Measurements from ENCODE around the gene KIAA1755.

Gene KIAA1755

GRCh38 chr20:38194971-38195504 lies 65.5 kb downstream of the KIAA1755 start:
- no peaks in the 10 kb centered on the region for H3K36me3 ChIP-seq (ENCODE audit: insufficient read depth, low read length)
- peaks cover 27% of the 10 kb centered on the region for H3K4me1 ChIP-seq (ENCODE audit: control insufficient read depth, insufficient read depth, low read length, unreplicated experiment)
- no peak overlapping the region for H2AFZ ChIP-seq (ENCODE audit: low read length, unreplicated experiment)
- H3K4me3 ChIP-seq (ENCODE audit: low read depth, low read length), result no peak overlapping the region
- H3K27ac ChIP-seq (ENCODE audit: low read depth, low read length), result no peak overlapping the region
- no peaks in the 10 kb centered on the region for H3K79me2 ChIP-seq (ENCODE audit: control insufficient read depth, insufficient read depth, low read length, unreplicated experiment)
- H3K27me3 ChIP-seq (ENCODE audit: insufficient read depth, low read length), result peaks cover 4% of the 10 kb centered on the region; the same call in 1 of the 2 replicates

GRCh38 chr20:38193586-38194105 lies 66.9 kb downstream of the KIAA1755 start:
- Histone ChIP-seq H3K27me3 (ENCODE audit: insufficient read depth, low read length) (peaks cover 4% of the 10 kb centered on the region; the same call in 1 of the 2 replicates), H3K36me3 (ENCODE audit: insufficient read depth, low read length) (no peaks in the 10 kb centered on the region), H2AFZ (ENCODE audit: low read length, unreplicated experiment) (no peak overlapping the region), H3K4me1 (ENCODE audit: control insufficient read depth, insufficient read depth, low read length, unreplicated experiment) (peaks cover 25% of the 10 kb centered on the region), H3K27ac (ENCODE audit: low read depth, low read length) (no peak overlapping the region), H3K79me2 (ENCODE audit: control insufficient read depth, insufficient read depth, low read length, unreplicated experiment) (no peaks in the 10 kb centered on the region), H3K4me3 (ENCODE audit: low read depth, low read length) (no peak overlapping the region)

GRCh38 chr20:38192323-38192885 lies 68.1 kb downstream of the KIAA1755 start:
- H3K4me3 ChIP-seq (ENCODE audit: low read depth, low read length), result no peak overlapping the region
- H3K79me2 ChIP-seq (ENCODE audit: control insufficient read depth, insufficient read depth, low read length, unreplicated experiment), result no peaks in the 10 kb centered on the region
- H2AFZ ChIP-seq (ENCODE audit: low read length, unreplicated experiment), result no peak overlapping the region
- H3K4me1 ChIP-seq (ENCODE audit: control insufficient read depth, insufficient read depth, low read length, unreplicated experiment), result peaks cover 21% of the 10 kb centered on the region
- H3K27ac ChIP-seq (ENCODE audit: low read depth, low read length), result no peak overlapping the region
- H3K27me3 ChIP-seq (ENCODE audit: insufficient read depth, low read length), result peaks cover 4% of the 10 kb centered on the region; the same call in 1 of the 2 replicates
- H3K36me3 ChIP-seq (ENCODE audit: insufficient read depth, low read length), result no peaks in the 10 kb centered on the region

GRCh38 chr20:38191654-38192053 lies 68.9 kb downstream of the KIAA1755 start:
- Histone ChIP-seq H3K27me3 (ENCODE audit: insufficient read depth, low read length) (peaks cover 4% of the 10 kb centered on the region; the same call in 1 of the 2 replicates), H3K4me1 (ENCODE audit: control insufficient read depth, insufficient read depth, low read length, unreplicated experiment) (peaks cover 22% of the 10 kb centered on the region), H3K36me3 (ENCODE audit: insufficient read depth, low read length) (no peaks in the 10 kb centered on the region), H2AFZ (ENCODE audit: low read length, unreplicated experiment) (no peak overlapping the region), H3K27ac (ENCODE audit: low read depth, low read length) (no peak overlapping the region), H3K79me2 (ENCODE audit: control insufficient read depth, insufficient read depth, low read length, unreplicated experiment) (no peaks in the 10 kb centered on the region), H3K4me3 (ENCODE audit: low read depth, low read length) (no peak overlapping the region)

GRCh38 chr20:38190936-38191371 lies 69.6 kb downstream of the KIAA1755 start:
- H3K27ac ChIP-seq (ENCODE audit: low read depth, low read length), result no peak overlapping the region
- H3K36me3 ChIP-seq (ENCODE audit: insufficient read depth, low read length), result no peaks in the 10 kb centered on the region
- no peak overlapping the region for H3K4me3 ChIP-seq (ENCODE audit: low read depth, low read length)
- H3K4me1 ChIP-seq (ENCODE audit: control insufficient read depth, insufficient read depth, low read length, unreplicated experiment), result peaks cover 20% of the 10 kb centered on the region
- no peaks in the 10 kb centered on the region for H3K79me2 ChIP-seq (ENCODE audit: control insufficient read depth, insufficient read depth, low read length, unreplicated experiment)
- H3K27me3 ChIP-seq (ENCODE audit: insufficient read depth, low read length), result peaks cover 4% of the 10 kb centered on the region; the same call in 1 of the 2 replicates
- H2AFZ ChIP-seq (ENCODE audit: low read length, unreplicated experiment), result no peak overlapping the region

- no peak overlapping the region for H3K27ac ChIP-seq (ENCODE audit: low read depth, low read length)
- H2AFZ ChIP-seq (ENCODE audit: low read length, unreplicated experiment), result no peak overlapping the region
- peaks cover 4% of the 10 kb centered on the region; the same call in 1 of the 2 replicates for H3K27me3 ChIP-seq (ENCODE audit: insufficient read depth, low read length)
- H3K36me3 ChIP-seq (ENCODE audit: insufficient read depth, low read length), result no peaks in the 10 kb centered on the region
- H3K4me3 ChIP-seq (ENCODE audit: low read depth, low read length), result no peak overlapping the region
- peaks cover 18% of the 10 kb centered on the region for H3K4me1 ChIP-seq (ENCODE audit: control insufficient read depth, insufficient read depth, low read length, unreplicated experiment)
- no peaks in the 10 kb centered on the region for H3K79me2 ChIP-seq (ENCODE audit: control insufficient read depth, insufficient read depth, low read length, unreplicated experiment)
These were observed 70.4 kb downstream of the KIAA1755 start for GRCh38 chr20:38190166-38190565.

- no peaks in the 10 kb centered on the region for H3K27me3 ChIP-seq (ENCODE audit: insufficient read depth, low read length)
- H3K36me3 ChIP-seq (ENCODE audit: insufficient read depth, low read length), result no peaks in the 10 kb centered on the region
- no peaks in the 10 kb centered on the region for H3K79me2 ChIP-seq (ENCODE audit: control insufficient read depth, insufficient read depth, low read length, unreplicated experiment)
- H2AFZ ChIP-seq (ENCODE audit: low read length, unreplicated experiment), result no peak overlapping the region
- H3K4me3 ChIP-seq (ENCODE audit: low read depth, low read length), result no peak overlapping the region
- peaks cover 18% of the 10 kb centered on the region for H3K4me1 ChIP-seq (ENCODE audit: control insufficient read depth, insufficient read depth, low read length, unreplicated experiment)
- H3K27ac ChIP-seq (ENCODE audit: low read depth, low read length), result peak overlapping the region; percentile 3; the same call in 1 of the 2 replicates
These were observed 73.0 kb downstream of the KIAA1755 start for GRCh38 chr20:38187517-38187916.

GRCh38 chr20:38186788-38187221 lies 73.7 kb downstream of the KIAA1755 start:
- H3K27ac ChIP-seq (ENCODE audit: low read depth, low read length), result no peak overlapping the region; the same call in 1 of the 2 replicates

GRCh38 chr20:38184101-38184500 lies 76.4 kb downstream of the KIAA1755 start:
- H3K36me3 ChIP-seq (ENCODE audit: insufficient read depth, low read length), result no peaks in the 10 kb centered on the region
- H3K79me2 ChIP-seq (ENCODE audit: control insufficient read depth, insufficient read depth, low read length, unreplicated experiment), result no peaks in the 10 kb centered on the region
- no peak overlapping the region for H2AFZ ChIP-seq (ENCODE audit: low read length, unreplicated experiment)
- no peak overlapping the region for H3K4me3 ChIP-seq (ENCODE audit: low read depth, low read length)
- H3K4me1 ChIP-seq (ENCODE audit: control insufficient read depth, insufficient read depth, low read length, unreplicated experiment), result peaks cover 18% of the 10 kb centered on the region
- no peak overlapping the region for H3K27ac ChIP-seq (ENCODE audit: low read depth, low read length)
- H3K27me3 ChIP-seq (ENCODE audit: insufficient read depth, low read length), result no peaks in the 10 kb centered on the region

More at GRCh38 chr20:38186788-38187221, 73.7 kb downstream of the KIAA1755 start:
- Histone ChIP-seq H3K4me1 (ENCODE audit: control insufficient read depth, insufficient read depth, low read length, unreplicated experiment) (peaks cover 18% of the 10 kb centered on the region), H3K27me3 (ENCODE audit: insufficient read depth, low read length) (no peaks in the 10 kb centered on the region), H3K79me2 (ENCODE audit: control insufficient read depth, insufficient read depth, low read length, unreplicated experiment) (no peaks in the 10 kb centered on the region), H3K4me3 (ENCODE audit: low read depth, low read length) (no peak overlapping the region), H2AFZ (ENCODE audit: low read length, unreplicated experiment) (no peak overlapping the region), H3K36me3 (ENCODE audit: insufficient read depth, low read length) (no peaks in the 10 kb centered on the region)

GRCh38 chr20:38181971-38182370 lies 78.6 kb downstream of the KIAA1755 start:
- H3K79me2 ChIP-seq (ENCODE audit: control insufficient read depth, insufficient read depth, low read length, unreplicated experiment), result no peaks in the 10 kb centered on the region
- H3K4me1 ChIP-seq (ENCODE audit: control insufficient read depth, insufficient read depth, low read length, unreplicated experiment), result peaks cover 11% of the 10 kb centered on the region
- H3K27ac ChIP-seq (ENCODE audit: low read depth, low read length), result no peak overlapping the region
- H3K27me3 ChIP-seq (ENCODE audit: insufficient read depth, low read length), result no peaks in the 10 kb centered on the region
- no peak overlapping the region for H2AFZ ChIP-seq (ENCODE audit: low read length, unreplicated experiment)
- no peak overlapping the region for H3K4me3 ChIP-seq (ENCODE audit: low read depth, low read length)
- no peaks in the 10 kb centered on the region for H3K36me3 ChIP-seq (ENCODE audit: insufficient read depth, low read length)
